ENCODE results near the gene TAOK2.

Gene TAOK2

GRCh38 chr16:29989111-29989858 is 15.6 kb downstream of the TAOK2 start:
- no peak overlapping the region for H3K4me3 ChIP-seq (replicated peaks in 1 of 2; ENCODE audit: low read depth in 2 of 2, low read length in 2 of 2)
- TF ChIP-seq CTCF (IDR thresholded peaks at IDR 0.05; ENCODE audit: low read depth, low read length): no peak
- DNase-seq (ENCODE audit: low read depth in 2 of 2): no peak

DNA sequence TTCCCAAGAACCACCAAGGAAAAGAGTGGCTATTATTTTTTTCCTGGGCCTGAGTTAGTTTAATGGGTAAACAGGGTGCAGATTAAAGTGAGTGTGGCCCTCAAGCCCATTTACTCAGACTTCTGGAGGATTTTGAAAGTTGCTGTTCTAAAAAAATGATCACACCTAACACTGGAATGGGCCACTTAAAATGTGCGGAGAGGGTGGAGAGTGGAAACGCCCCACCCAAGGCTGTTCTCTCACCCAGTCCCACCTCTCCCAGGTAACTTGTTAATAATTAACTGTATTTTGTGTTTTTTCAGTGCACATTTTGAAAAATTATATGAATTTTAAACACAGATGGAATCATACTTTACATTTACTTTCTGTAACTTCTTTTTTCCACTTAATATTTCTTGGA is 16.4 kb downstream of the TAOK2 start:
- H3K4me3 ChIP-seq (replicated peaks in 1 of 2; ENCODE audit: low read depth in 2 of 2, low read length in 2 of 2): no peak overlapping the region
- no peak for DNase-seq (ENCODE audit: low read depth in 2 of 2)
- TF ChIP-seq CTCF (IDR thresholded peaks at IDR 0.05; ENCODE audit: low read depth, low read length): no peak

DNA sequence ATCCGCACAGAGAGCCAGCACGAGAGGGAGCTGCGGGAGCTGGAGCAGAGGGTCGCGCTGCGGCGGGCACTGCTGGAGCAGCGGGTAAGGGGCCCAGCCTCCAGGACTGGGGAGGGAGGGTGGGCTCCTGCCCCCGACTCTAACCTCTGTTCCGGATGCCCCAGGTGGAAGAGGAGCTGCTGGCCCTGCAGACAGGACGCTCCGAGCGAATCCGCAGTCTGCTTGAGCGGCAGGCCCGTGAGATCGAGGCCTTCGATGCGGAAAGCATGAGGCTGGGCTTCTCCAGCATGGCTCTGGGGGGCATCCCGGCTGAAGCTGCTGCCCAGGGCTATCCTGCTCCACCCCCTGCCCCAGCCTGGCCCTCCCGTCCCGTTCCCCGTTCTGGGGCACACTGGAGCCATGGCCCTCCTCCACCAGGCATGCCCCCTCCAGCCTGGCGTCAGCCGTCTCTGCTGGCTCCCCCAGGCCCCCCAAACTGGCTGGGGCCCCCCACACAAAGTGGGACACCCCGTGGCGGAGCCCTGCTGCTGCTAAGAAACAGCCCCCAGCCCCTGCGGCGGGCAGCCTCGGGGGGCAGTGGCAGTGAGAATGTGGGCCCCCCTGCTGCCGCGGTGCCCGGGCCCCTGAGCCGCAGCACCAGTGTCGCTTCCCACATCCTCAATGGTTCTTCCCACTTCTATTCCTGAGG is 17.4 kb downstream of the TAOK2 start:
- no peak for TF ChIP-seq CTCF (IDR thresholded peaks at IDR 0.05; ENCODE audit: low read depth, low read length)
- H3K4me3 ChIP-seq (replicated peaks in 1 of 2; ENCODE audit: low read depth in 2 of 2, low read length in 2 of 2): no peak overlapping the region
- DNase-seq (ENCODE audit: low read depth in 2 of 2): no peak

- DNase-seq (ENCODE audit: low read depth in 2 of 2): no peak
- no peak for TF ChIP-seq CTCF (IDR thresholded peaks at IDR 0.05; ENCODE audit: low read depth, low read length)
- H3K4me3 ChIP-seq (replicated peaks in 1 of 2; ENCODE audit: low read depth in 2 of 2, low read length in 2 of 2): no peak overlapping the region
Observed at GRCh38 chr16:29991571-29991904, 17.9 kb downstream of the TAOK2 start.

DNA sequence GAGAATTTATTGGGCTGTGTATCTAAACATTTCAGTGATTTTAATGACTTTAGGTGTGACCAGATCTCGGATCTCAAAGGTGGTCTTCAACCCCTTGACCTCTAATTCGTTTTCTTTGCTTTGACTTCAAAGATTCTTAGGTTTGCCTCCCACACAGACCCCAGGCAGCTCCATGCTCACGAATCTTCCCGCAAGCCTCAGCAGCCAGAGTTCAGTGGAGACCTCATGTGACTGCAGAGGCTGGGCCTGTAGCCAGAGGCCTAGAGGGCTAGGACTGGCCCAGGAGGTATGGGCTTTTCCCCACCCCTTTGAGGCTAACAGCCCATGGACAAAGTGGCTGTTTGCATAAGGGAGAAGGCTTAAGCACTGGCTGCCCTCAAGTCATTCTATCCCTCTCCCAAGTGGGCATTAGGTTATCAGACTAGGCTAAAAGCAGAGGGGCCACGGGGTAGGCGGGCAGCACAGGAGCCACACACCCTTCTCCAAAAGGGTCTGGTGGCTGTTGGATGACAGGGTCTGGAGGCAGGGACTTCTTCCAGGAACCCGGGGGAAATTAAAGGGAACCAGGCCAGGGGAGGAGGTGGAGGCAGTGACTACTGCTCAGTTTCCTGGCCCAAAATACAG is 18.8 kb downstream of the TAOK2 start:
- no peak for TF ChIP-seq CTCF (IDR thresholded peaks at IDR 0.05; ENCODE audit: low read depth, low read length)
- peak in 1 of 2 donors; percentile 64 for DNase-seq (ENCODE audit: low read depth in 2 of 2)
- no peak overlapping the region for H3K4me3 ChIP-seq (replicated peaks in 1 of 2; ENCODE audit: low read depth in 2 of 2, low read length in 2 of 2)

GRCh38 chr16:29993191-29993902 is 19.7 kb downstream of the TAOK2 start:
- no peak for DNase-seq (ENCODE audit: low read depth in 2 of 2)
- H3K4me3 ChIP-seq (replicated peaks in 1 of 2; ENCODE audit: low read depth in 2 of 2, low read length in 2 of 2): no peak overlapping the region
- TF ChIP-seq CTCF (IDR thresholded peaks at IDR 0.05; ENCODE audit: low read depth, low read length): no peak

All from cardiac fibroblast (primary cell).